NT2/D1 (cell line): ENCODE measurements around the gene ATF7.

Experiments
- SUZ12 ChIP-seq: IDR thresholded peaks from 2 replicates; pipeline ENCODE4 v1.6.1; 2011; ENCODE audit not compliant: insufficient read length, insufficient read depth; ENCODE audit errors: extremely low read depth
- YY1 ChIP-seq: IDR thresholded peaks from 2 replicates; pipeline ENCODE4 v1.6.1; 2011; ENCODE audit not compliant: insufficient read length, insufficient read depth

GRCh38 chr12:53638057-53638456 lies 11.9 kb upstream of the ATF7 start:
- TF ChIP-seq YY1 (no peak), SUZ12 (no peak)
